Measurements from ENCODE around the gene PGA4. TPM values are rescaled to one million over a fixed set of nuclear protein-coding genes. Genes with fewer than 3 reads are reported as not detected.

The PGA4 gene
- total RNA-seq, 1 donor from 2014 or later, result 0.82 TPM

GRCh38 chr11:61274084-61274483 is 51.9 kb downstream of the PGA4 start:
- FAIRE-seq, result no peak
- DNase-seq (ENCODE audit: low spot score in 2 of 2), result no peak

- no peak for FAIRE-seq
- no peak for DNase-seq (ENCODE audit: low spot score in 2 of 2)
Measured at GRCh38 chr11:61275191-61275590, 53.0 kb downstream of the PGA4 start.

- FAIRE-seq (no peak), DNase-seq (ENCODE audit: low spot score in 2 of 2) (no peak)
Measured at GRCh38 chr11:61277186-61278000, 55.2 kb downstream of the PGA4 start.

GRCh38 chr11:61278001-61278470 is 55.9 kb downstream of the PGA4 start:
- FAIRE-seq (no peak), DNase-seq (ENCODE audit: low spot score in 2 of 2) (no peak)

- DNase-seq (ENCODE audit: low spot score in 2 of 2) (no peak), FAIRE-seq (no peak)
Measured at GRCh38 chr11:61279934-61280659, 58.0 kb downstream of the PGA4 start.

GRCh38 chr11:61280883-61281580 is 58.9 kb downstream of the PGA4 start:
- DNase-seq (ENCODE audit: low spot score in 2 of 2), result no peak
- no peak for FAIRE-seq

Other genes with a start within 250 kb of the PGA4 start
- not detected for gene CD5, start 119.9 kb upstream of the PGA4 start, total RNA-seq
- gene VPS37C, start 60.9 kb upstream of the PGA4 start, total RNA-seq, result 4.5 TPM
- not detected for gene PGA3, start 18.8 kb upstream of the PGA4 start, total RNA-seq
- gene PGA5, start 18.8 kb downstream of the PGA4 start, total RNA-seq, result 0.82 TPM
- 2.0 TPM for gene VWCE, start 73.0 kb downstream of the PGA4 start, total RNA-seq
- 223 TPM for gene DDB1, start 110.8 kb downstream of the PGA4 start, total RNA-seq
- gene TKFC, start 110.9 kb downstream of the PGA4 start, total RNA-seq, result 7.7 TPM
- 4.9 TPM for gene CYB561A3, start 139.5 kb downstream of the PGA4 start, total RNA-seq
- 28.5 TPM for gene TMEM138, start 140.0 kb downstream of the PGA4 start, total RNA-seq
- gene TMEM216, start 170.2 kb downstream of the PGA4 start, total RNA-seq, result 10.2 TPM
- gene CPSF7, start 207.6 kb downstream of the PGA4 start, total RNA-seq, result 15.5 TPM
- gene SDHAF2, start 207.8 kb downstream of the PGA4 start, total RNA-seq, result 68.5 TPM